DOHH2 (cell line): ENCODE results near the gene GFM1.

ENCODE experiments used
- CTCF ChIP-seq: fragments of 200-600 bp; sonication (generic); IDR thresholded peaks from one replicate; pipeline ENCODE4 v1.5.1; 2014; ENCODE audit warnings: antibody characterized with exemption, mild to moderate bottlenecking, low read depth, low read length; ENCODE audit not compliant: poor library complexity, severe bottlenecking
- EZH2phosphoT487 ChIP-seq: fragments of 200-600 bp; sonication (generic); IDR thresholded peaks from 2 replicates; pipeline ENCODE4 v1.6.1; 2017; ENCODE audit warnings: borderline replicate concordance, mild to moderate bottlenecking, antibody characterized with exemption, low read length, moderate library complexity, mixed read lengths

- TF ChIP-seq CTCF (no peak), EZH2phosphoT487 (no peak)
These were observed 22.1 kb downstream of the GFM1 start for GRCh38 chr3:158666416-158666815.
